SH-SY5Y (cell line): ENCODE results near the gene TCP1.

ENCODE experiments used
- GATA2 ChIP-seq: IDR thresholded peaks from 2 replicates; pipeline ENCODE4 v1.6.1; 2011; ENCODE audit warnings: mild to moderate bottlenecking, low read depth, low read length
- GATA3 ChIP-seq: IDR thresholded peaks from 2 replicates; pipeline ENCODE4 v1.6.1; 2011; ENCODE audit warnings: low read depth, mild to moderate bottlenecking, low read length, moderate library complexity

GRCh38 chr6:159826004-159826403 is 36.6 kb upstream of the TCP1 start:
- TF ChIP-seq GATA2 (no peak), GATA3 (no peak)
